Keratinocyte (primary cell): Measurements from ENCODE around the gene RGL1. TPM values are rescaled to one million over a fixed set of nuclear protein-coding genes. Genes with fewer than 3 reads are reported as not detected.

ENCODE experiments used
- DNase-seq: peaks from one replicate; pipeline ENCODE4 v3.0.0-alpha.2; 2011; ENCODE audit warnings: low read depth, missing footprints, low spot score
- FAIRE-seq: peaks from 2 replicates; lab custom pipeline; 2011; peaks lifted over from hg19 to GRCh38; lab: Jason Lieb, UNC
- H2AFZ ChIP-seq: 2 replicates; pipeline ENCODE4 v1.6.0; 2012; ENCODE audit warnings: low read length, control low read depth, inconsistent platforms; ENCODE audit not compliant: control insufficient read depth
- H3K27ac ChIP-seq: 2 replicates; pipeline ENCODE4 v1.5.1; 2011; ENCODE audit warnings: low read length; ENCODE audit not compliant: control insufficient read depth, insufficient read depth
- H3K27me3 ChIP-seq: 3 replicates; pipeline ENCODE4 v1.6.0; 2011; ENCODE audit warnings: low read length; ENCODE audit not compliant: control insufficient read depth, insufficient read depth; ENCODE audit errors: extremely low read depth
- H3K36me3 ChIP-seq, 2 experiments: 2 replicates in 1 of 2; 3 replicates in 1 of 2; pipeline ENCODE4 v1.5.1; 2011; ENCODE audit warnings: low read length in 2 of 2, mild to moderate bottlenecking in 1 of 2; ENCODE audit not compliant: control insufficient read depth in 2 of 2, insufficient read depth in 2 of 2; ENCODE audit errors: extremely low read depth in 1 of 2
- H3K4me1 ChIP-seq: 3 replicates; pipeline ENCODE4 v1.5.1; 2011; ENCODE audit warnings: low read length; ENCODE audit not compliant: control insufficient read depth, insufficient read depth; ENCODE audit errors: extremely low read depth
- H3K4me2 ChIP-seq: 3 replicates; pipeline ENCODE4 v1.6.0; 2011; ENCODE audit warnings: low read depth, low read length; ENCODE audit not compliant: control insufficient read depth, insufficient read depth; ENCODE audit errors: extremely low read depth
- H3K4me3 ChIP-seq, 3 experiments: fragments of 200-600 bp in 1 of 3; sonication (generic) in 1 of 3; 2 replicates in 2 of 3; 3 replicates in 1 of 3; pipeline ENCODE4 v1.5.1; 2011 to 2016; ENCODE audit warnings: low read length in 3 of 3, mild to moderate bottlenecking in 3 of 3, control low read depth in 2 of 3, inconsistent platforms in 1 of 3, low read depth in 1 of 3, mixed read lengths in 1 of 3, mixed run types in 1 of 3, moderate library complexity in 1 of 3; ENCODE audit not compliant: control insufficient read depth in 2 of 3, insufficient read depth in 2 of 3; ENCODE audit errors: extremely low read depth in 1 of 3
- H3K79me2 ChIP-seq: 2 replicates; pipeline ENCODE4 v1.6.0; 2012; ENCODE audit warnings: low read length; ENCODE audit not compliant: control insufficient read depth, insufficient read depth
- H3K9ac ChIP-seq: 3 replicates; pipeline ENCODE4 v1.6.0; 2011; ENCODE audit warnings: low read length; ENCODE audit not compliant: control insufficient read depth, insufficient read depth; ENCODE audit errors: extremely low read depth
- H3K9me1 ChIP-seq: 3 replicates; pipeline ENCODE4 v1.6.0; 2011; ENCODE audit warnings: low read length; ENCODE audit not compliant: control insufficient read depth, insufficient read depth; ENCODE audit errors: extremely low read depth
- H3K9me3 ChIP-seq: 2 replicates; pipeline ENCODE4 v1.5.1; 2012; ENCODE audit warnings: low read depth, low read length; ENCODE audit not compliant: control insufficient read depth
- H4K20me1 ChIP-seq: 3 replicates; pipeline ENCODE4 v1.6.0; 2011; ENCODE audit warnings: low read length; ENCODE audit not compliant: control insufficient read depth, insufficient read depth; ENCODE audit errors: extremely low read depth
- EZH2 ChIP-seq: IDR thresholded peaks from one replicate; pipeline ENCODE4 v1.6.1; 2012; ENCODE audit warnings: inconsistent platforms, mild to moderate bottlenecking, low read length, moderate library complexity
- dilution Hi-C: fragments of 300-500 bp; cut with MboI; formaldehyde crosslinking; loops from one replicate; pipeline ENCODE4 v1.7.0; 2020; ENCODE audit warnings: low sequenced_read_pairs; ENCODE audit not compliant: extremely low pct_ligation_motif_present
- polyA plus RNA-seq, 5 experiments: library from polyadenylated mRNA; depleted of rRNA in 3 of 5; stranded (reverse) in 3 of 5; stranded (forward) in 1 of 5; unstranded in 1 of 5; fragments of >200 nt; gene quantifications; 1 replicate in 1 of 5; 2 replicates in 3 of 5; 3 replicates in 1 of 5; pipeline versions ENCODE4 v1.2.1 to v1.2.3, GENCODE V29; 2011 to 2012; ENCODE audit warnings: missing spikeins in 2 of 5, low read depth in 1 of 5, low replicate concordance in 1 of 5
- TF ChIP-seq, protein P1 (sequence below), 3 experiments: IDR thresholded peaks in 1 of 3; conservative IDR thresholded peaks in 1 of 3; optimal IDR thresholded peaks in 1 of 3; 2 replicates in 2 of 3; 3 replicates in 1 of 3; pipeline versions ENCODE3 to v1.5.1; 2011; ENCODE audit warnings: low read length in 3 of 3, mild to moderate bottlenecking in 3 of 3, moderate library complexity in 2 of 3, control low read depth in 1 of 3, inconsistent platforms in 1 of 3; ENCODE audit not compliant: insufficient read depth in 2 of 3; ENCODE audit errors: extremely low read depth in 1 of 3

Gene RGL1
- polyA plus RNA-seq, 1 donor (not counting 4 experiments of a cell fraction or from before 2014, with no cell fraction given): 1.2 TPM

DNA sequence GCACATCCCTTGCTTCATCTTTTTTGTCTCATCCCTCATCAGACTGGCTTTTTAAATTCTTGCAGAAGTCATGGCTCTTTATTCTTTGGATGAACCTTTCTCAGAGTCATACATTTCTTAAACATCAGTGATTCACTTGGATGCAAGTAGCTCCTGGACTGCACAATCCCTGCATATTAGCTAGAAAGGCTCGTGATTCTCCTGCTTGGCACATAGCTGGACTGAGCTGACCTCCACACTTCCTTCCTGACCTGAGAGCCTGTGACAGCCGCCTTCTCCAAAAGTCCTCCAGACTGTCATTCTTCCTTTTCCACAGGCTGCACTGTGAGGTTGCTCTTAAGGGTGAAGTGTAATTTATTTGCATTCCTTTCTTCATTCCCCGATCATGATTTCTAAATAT is 109.4 kb downstream of the RGL1 start:
- Histone ChIP-seq H3K27ac (no peak overlapping the region), H2AFZ (no peak overlapping the region), H3K9ac (no peak overlapping the region), H4K20me1 (no peaks in the 10 kb centered on the region), H3K4me3 (no peak overlapping the region), H3K79me2 (no peaks in the 10 kb centered on the region), H3K4me2 (no peak overlapping the region), H3K9me3 (no peaks in the 10 kb centered on the region), H3K27me3 (no peaks in the 10 kb centered on the region), H3K4me1 (peaks cover 13% of the 10 kb centered on the region), H3K9me1 (no peaks in the 10 kb centered on the region), H3K36me3 (no peaks in the 10 kb centered on the region)
- DNase-seq: no peak
- no peak for TF ChIP-seq EZH2
- TF ChIP-seq, protein P1, sequence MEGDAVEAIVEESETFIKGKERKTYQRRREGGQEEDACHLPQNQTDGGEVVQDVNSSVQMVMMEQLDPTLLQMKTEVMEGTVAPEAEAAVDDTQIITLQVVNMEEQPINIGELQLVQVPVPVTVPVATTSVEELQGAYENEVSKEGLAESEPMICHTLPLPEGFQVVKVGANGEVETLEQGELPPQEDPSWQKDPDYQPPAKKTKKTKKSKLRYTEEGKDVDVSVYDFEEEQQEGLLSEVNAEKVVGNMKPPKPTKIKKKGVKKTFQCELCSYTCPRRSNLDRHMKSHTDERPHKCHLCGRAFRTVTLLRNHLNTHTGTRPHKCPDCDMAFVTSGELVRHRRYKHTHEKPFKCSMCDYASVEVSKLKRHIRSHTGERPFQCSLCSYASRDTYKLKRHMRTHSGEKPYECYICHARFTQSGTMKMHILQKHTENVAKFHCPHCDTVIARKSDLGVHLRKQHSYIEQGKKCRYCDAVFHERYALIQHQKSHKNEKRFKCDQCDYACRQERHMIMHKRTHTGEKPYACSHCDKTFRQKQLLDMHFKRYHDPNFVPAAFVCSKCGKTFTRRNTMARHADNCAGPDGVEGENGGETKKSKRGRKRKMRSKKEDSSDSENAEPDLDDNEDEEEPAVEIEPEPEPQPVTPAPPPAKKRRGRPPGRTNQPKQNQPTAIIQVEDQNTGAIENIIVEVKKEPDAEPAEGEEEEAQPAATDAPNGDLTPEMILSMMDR (optimal IDR thresholded peaks at IDR 0.05 in 1 of 3, IDR thresholded peaks at IDR 0.05 in 1 of 3, conservative IDR thresholded peaks at IDR 0.05 in 1 of 3; ENCODE audit: extremely low read depth in 1 of 3, insufficient read depth in 2 of 3, low read length in 3 of 3): no peak
- dilution Hi-C loops: no loop called here
- FAIRE-seq: no peak

DNA sequence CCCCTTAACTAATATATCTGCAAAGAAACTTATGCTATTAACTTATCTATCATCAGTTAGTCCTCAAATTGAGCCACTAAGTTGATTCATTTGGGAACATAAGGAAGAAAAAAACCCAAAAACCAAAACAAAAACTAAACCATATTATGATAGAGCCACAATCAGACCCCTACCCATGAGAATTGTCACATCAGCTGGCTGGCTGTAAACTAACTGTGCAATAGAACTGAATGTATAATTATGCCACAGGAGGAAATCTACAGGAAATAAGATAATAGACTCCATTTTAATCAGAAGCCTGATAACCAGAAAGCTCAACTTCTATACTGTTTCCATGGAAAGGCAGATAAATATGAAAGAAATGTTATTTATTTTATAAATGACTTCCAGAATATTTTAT is 110.0 kb downstream of the RGL1 start:
- Histone ChIP-seq H3K27me3 (no peaks in the 10 kb centered on the region), H3K36me3 (no peaks in the 10 kb centered on the region), H3K9me3 (no peaks in the 10 kb centered on the region), H3K79me2 (no peaks in the 10 kb centered on the region), H4K20me1 (no peaks in the 10 kb centered on the region), H3K4me3 (no peak overlapping the region), H3K9ac (no peak overlapping the region), H3K9me1 (no peaks in the 10 kb centered on the region), H3K4me2 (no peak overlapping the region), H2AFZ (no peak overlapping the region), H3K27ac (no peak overlapping the region), H3K4me1 (peaks cover 13% of the 10 kb centered on the region)
- dilution Hi-C loops: no loop called here
- no peak for TF ChIP-seq EZH2
- FAIRE-seq (no peak), DNase-seq (no peak)
